ENCODE measurements around the gene TENM3. TPM values are rescaled to one million over a fixed set of nuclear protein-coding genes. Genes with fewer than 3 reads are reported as not detected.

Gene TENM3
- total RNA-seq, 4 donors from 2014 or later = 29.8 to 58.5 (median 35.9) TPM

- no peak for TF ChIP-seq CTCF (IDR thresholded peaks at IDR 0.05; ENCODE audit: low read depth)
Measured at GRCh38 chr4:182818926-182819730, 575.9 kb downstream of the TENM3 start.

GRCh38 chr4:182819751-182820150 lies 576.5 kb downstream of the TENM3 start:
- no peak for TF ChIP-seq CTCF (IDR thresholded peaks at IDR 0.05; ENCODE audit: low read depth)

- no peak for TF ChIP-seq CTCF (IDR thresholded peaks at IDR 0.05; ENCODE audit: low read depth)
Measured at GRCh38 chr4:182822554-182822953, 579.4 kb downstream of the TENM3 start.

GRCh38 chr4:182823576-182823975 lies 580.4 kb downstream of the TENM3 start:
- TF ChIP-seq CTCF (IDR thresholded peaks at IDR 0.05; ENCODE audit: low read depth) = no peak

GRCh38 chr4:182825003-182825402 lies 581.8 kb downstream of the TENM3 start:
- no peak for TF ChIP-seq CTCF (IDR thresholded peaks at IDR 0.05; ENCODE audit: low read depth)

GRCh38 chr4:182825786-182826185 lies 582.6 kb downstream of the TENM3 start:
- no peak for TF ChIP-seq CTCF (IDR thresholded peaks at IDR 0.05; ENCODE audit: low read depth)

GRCh38 chr4:182826391-182826790 lies 583.2 kb downstream of the TENM3 start:
- no peak for TF ChIP-seq CTCF (IDR thresholded peaks at IDR 0.05; ENCODE audit: low read depth)
